ENCODE measurements around the gene RRM2. TPM values are rescaled to one million over a fixed set of nuclear protein-coding genes. Genes with fewer than 3 reads are reported as not detected.
A peak's percentile ranks its signal among the peaks of the same experiment; 100 is the strongest.

The RRM2 gene
- polyA plus RNA-seq, 3 donors: 1.5 TPM; not detected in 2

GRCh38 chr2:10163498-10164486 lies 41.3 kb downstream of the RRM2 start:
- H3K36me3 ChIP-seq (replicated peaks in 1 of 2; ENCODE audit: control insufficient read depth in 1 of 2, insufficient read depth in 2 of 2, low read length in 2 of 2): peaks cover 22 to 70% of the 10 kb centered on the region in 2 donors
- Mint-ChIP-seq H3K27ac (peak overlapping the region in 2 of 7 donors; percentile 1 to 21), H3K36me3 (peaks cover 63 to 85% of the 10 kb centered on the region in 2 donors), H3K9me3 (no peaks in the 10 kb centered on the region), H3K4me3 (no peak overlapping the region), H3K27me3 (ENCODE audit: low read depth in 3 of 3) (peaks cover 0 to 1% (median 0%) of the 10 kb centered on the region in 3 donors), H3K4me1 (no peaks in the 10 kb centered on the region)
- no peak overlapping the region for H2AFZ ChIP-seq (ENCODE audit: insufficient read depth, low read depth, low read length, poor library complexity, severe bottlenecking)
- H3K27ac ChIP-seq (ENCODE audit: low read depth in 1 of 2, low read length in 2 of 2): no peak overlapping the region
- H3K4me2 ChIP-seq (replicated peaks; ENCODE audit: extremely low read depth, low read length, poor library complexity, severe bottlenecking): no peak overlapping the region
- H3K4me1 ChIP-seq (ENCODE audit: control insufficient read depth in 1 of 2, insufficient read depth in 2 of 2, low read length in 2 of 2): no peaks in the 10 kb centered on the region
- intact Hi-C loops (cut with micrococcal nuclease): no loop called here
- H3K79me2 ChIP-seq (ENCODE audit: insufficient read depth, low read length): no peaks in the 10 kb centered on the region
- WGBS (ENCODE audit: insufficient coverage): 86% methylated on average over 11 of the region's 18 CpGs
- no peak for DNase-seq
- no peaks in the 10 kb centered on the region for H4K20me1 ChIP-seq (ENCODE audit: insufficient read depth, low read length)
- no peak overlapping the region for H3K9ac ChIP-seq (ENCODE audit: insufficient read depth, low read length, poor library complexity, severe bottlenecking)
- TF ChIP-seq CTCF (IDR thresholded peaks at IDR 0.05): no peak
- H3K9me3 ChIP-seq (replicated peaks in 1 of 2; ENCODE audit: control insufficient read depth in 1 of 2, insufficient read depth in 1 of 2, low read length in 2 of 2): no peaks in the 10 kb centered on the region
- no peaks in the 10 kb centered on the region for H3K27me3 ChIP-seq (ENCODE audit: control insufficient read depth in 2 of 2, insufficient read depth in 2 of 2, low read length in 2 of 2)
- no peak overlapping the region for H3K4me3 ChIP-seq (replicated peaks in 1 of 3; ENCODE audit: low read depth in 2 of 3, low read length in 3 of 3)

- H3K36me3 Mint-ChIP-seq: peaks cover 59 to 83% of the 10 kb centered on the region in 2 donors
- Histone ChIP-seq H3K9me3 (replicated peaks in 1 of 2; ENCODE audit: control insufficient read depth in 1 of 2, insufficient read depth in 1 of 2, low read length in 2 of 2) (no peaks in the 10 kb centered on the region), H3K27ac (ENCODE audit: low read depth in 1 of 2, low read length in 2 of 2) (no peak overlapping the region), H3K36me3 (replicated peaks in 1 of 2; ENCODE audit: control insufficient read depth in 1 of 2, insufficient read depth in 2 of 2, low read length in 2 of 2) (peaks cover 22 to 66% of the 10 kb centered on the region in 2 donors), H3K4me2 (replicated peaks; ENCODE audit: extremely low read depth, low read length, poor library complexity, severe bottlenecking) (no peak overlapping the region), H3K9ac (ENCODE audit: insufficient read depth, low read length, poor library complexity, severe bottlenecking) (no peak overlapping the region), H2AFZ (ENCODE audit: insufficient read depth, low read depth, low read length, poor library complexity, severe bottlenecking) (no peak overlapping the region), H3K27me3 (ENCODE audit: control insufficient read depth in 2 of 2, insufficient read depth in 2 of 2, low read length in 2 of 2) (no peaks in the 10 kb centered on the region), H3K4me3 (replicated peaks in 1 of 3; ENCODE audit: low read depth in 2 of 3, low read length in 3 of 3) (no peak overlapping the region), H3K79me2 (ENCODE audit: insufficient read depth, low read length) (no peaks in the 10 kb centered on the region), H3K4me1 (ENCODE audit: control insufficient read depth in 1 of 2, insufficient read depth in 2 of 2, low read length in 2 of 2) (no peaks in the 10 kb centered on the region), H4K20me1 (ENCODE audit: insufficient read depth, low read length) (no peaks in the 10 kb centered on the region)
- peaks cover 0 to 1% (median 0%) of the 10 kb centered on the region in 3 donors for H3K27me3 Mint-ChIP-seq (ENCODE audit: low read depth in 3 of 3)
- intact Hi-C loops (cut with micrococcal nuclease): no loop called here
- no peaks in the 10 kb centered on the region for H3K4me1 Mint-ChIP-seq
- 86% methylated on average over 8 of the region's 8 CpGs for WGBS (ENCODE audit: insufficient coverage)
- peak overlapping the region in 1 of 7 donors; percentile 79 for H3K27ac Mint-ChIP-seq
- H3K4me3 Mint-ChIP-seq: no peak overlapping the region
- H3K9me3 Mint-ChIP-seq: no peaks in the 10 kb centered on the region
- TF ChIP-seq CTCF (IDR thresholded peaks at IDR 0.05): no peak
- DNase-seq: no peak
Observed at GRCh38 chr2:10164601-10165000, 42.1 kb downstream of the RRM2 start.
